Measurements from ENCODE around the gene SLC12A3. TPM values are rescaled to one million over a fixed set of nuclear protein-coding genes. Genes with fewer than 3 reads are reported as not detected.

Gene SLC12A3
- polyA plus RNA-seq, 12 donors = 0.07 to 0.22 (median 0.15) TPM; not detected in 6

DNA sequence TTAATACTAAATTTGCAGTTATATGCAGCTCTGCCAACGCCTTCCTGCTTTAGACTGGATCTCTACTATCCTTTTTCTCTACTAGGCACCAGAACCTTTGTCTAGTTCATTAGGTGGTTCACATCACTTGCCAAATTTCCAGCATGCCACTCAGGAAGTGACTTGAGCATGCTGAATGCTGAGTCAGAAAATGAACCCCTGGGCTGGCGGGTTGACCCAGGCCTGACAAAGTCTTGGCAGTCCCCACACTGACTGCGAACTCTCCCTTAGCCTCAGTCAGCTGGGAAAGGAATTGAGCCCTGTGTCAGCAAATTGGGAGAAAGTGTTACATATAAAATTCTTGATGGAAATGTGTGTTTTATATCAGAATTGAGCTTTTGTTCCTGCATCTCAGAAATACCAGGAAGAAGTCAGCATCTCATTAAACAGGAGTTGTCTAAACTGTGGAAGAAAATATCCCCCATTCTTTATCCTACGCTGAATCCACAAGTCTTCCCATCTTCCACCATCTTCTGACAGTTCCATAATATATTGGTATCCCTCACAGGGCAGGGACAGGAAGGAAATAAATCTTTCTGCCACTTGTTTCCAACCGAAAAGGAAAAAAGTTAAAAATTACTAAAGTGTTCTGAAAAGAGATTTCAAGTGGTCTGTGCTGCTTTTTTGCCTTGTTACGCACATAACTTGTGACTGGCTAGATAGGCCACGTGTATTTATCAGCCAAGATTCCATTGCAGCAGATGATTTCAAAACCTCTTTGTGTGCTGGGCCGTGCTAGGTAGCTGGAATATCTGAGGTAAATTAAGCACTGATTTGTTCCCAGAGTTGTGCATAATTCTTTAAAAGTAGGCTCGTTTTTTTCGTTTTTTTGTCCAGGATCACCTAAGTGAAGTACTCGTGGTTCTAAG, 16.7 kb upstream of the SLC12A3 start:
- DNase-seq = no peak

DNA sequence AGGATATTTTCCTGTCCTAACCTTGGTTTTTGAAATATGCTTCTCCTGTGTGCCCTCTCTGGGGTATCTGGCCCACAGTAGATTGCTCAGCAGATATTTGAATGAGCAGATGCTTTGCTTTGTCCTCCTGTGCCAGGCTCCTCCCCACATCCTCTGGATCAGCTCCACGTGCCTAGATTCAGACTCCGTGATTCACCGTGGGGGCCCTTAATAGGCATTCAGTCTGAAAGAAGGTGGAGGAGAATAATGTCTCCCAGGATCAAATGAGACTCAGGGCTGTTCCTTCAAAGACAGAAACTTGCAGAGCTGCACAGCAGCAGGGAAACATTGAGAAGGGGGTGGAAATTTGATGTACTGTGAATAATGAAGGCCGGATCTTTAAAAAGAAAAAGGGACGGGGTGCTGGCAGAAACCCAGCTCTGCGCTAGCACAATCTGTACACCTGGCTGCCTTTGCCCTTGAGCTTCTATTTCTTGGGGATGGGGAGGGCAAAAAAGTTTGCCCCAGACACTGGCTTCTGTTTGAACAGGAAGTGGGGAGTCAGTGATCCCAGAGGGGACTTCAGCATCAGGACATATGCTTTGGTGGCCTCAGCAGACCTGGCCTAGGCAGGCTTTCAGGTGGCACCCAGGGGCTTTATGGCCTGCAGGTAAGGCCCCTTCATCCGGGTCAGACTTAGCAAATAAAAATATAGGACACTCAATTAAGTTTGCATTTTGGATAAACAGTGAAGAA, 15.9 kb upstream of the SLC12A3 start:
- no peak for DNase-seq

DNA sequence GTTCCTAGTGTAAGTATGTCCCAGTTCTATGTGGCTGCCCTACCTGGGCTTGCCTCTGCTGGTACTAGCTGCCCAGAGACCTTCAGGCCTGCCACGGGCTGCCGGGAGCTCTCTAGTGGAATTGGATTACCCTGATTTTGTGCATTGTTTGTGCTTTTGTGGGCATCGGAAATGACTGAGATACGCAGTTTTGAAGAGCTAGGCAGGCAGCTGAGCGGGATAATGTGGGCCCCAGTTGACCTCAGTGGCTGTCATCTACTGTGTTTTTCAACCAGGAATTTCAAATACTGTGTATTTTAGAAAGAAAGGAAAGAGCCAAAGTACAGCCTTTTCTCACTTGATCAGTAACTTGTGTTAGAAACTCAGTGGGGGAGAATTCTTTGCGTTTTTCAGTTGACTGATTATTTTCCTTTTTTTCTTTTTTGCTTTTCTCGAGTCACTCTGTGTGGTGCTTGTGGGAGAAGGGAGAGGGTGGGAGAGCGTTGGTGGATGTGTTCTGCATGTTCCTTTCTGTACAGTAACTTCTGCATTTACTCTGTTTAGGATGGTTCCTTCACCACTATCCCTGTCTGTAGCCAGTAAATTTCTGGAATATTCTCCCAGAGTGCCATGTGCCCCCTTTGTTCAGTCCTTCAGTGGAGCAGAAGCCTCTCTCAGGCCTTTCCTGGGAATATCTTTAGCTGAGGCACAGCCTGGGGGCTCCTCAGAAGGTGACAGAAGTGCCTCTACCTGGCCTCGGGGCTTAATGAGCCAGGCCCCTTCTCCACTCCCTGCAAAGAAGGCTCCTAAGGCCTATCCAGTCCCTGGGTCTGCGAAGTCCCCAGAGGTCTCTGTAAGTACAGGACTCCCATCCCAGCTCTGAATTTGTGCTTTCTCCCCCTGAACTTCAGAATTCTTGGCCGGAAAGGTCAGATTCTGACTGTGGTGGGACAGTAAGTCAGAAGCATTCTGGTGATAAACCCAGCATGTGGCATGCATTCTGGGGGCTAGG, 15.0 kb upstream of the SLC12A3 start:
- no peak for DNase-seq

DNA sequence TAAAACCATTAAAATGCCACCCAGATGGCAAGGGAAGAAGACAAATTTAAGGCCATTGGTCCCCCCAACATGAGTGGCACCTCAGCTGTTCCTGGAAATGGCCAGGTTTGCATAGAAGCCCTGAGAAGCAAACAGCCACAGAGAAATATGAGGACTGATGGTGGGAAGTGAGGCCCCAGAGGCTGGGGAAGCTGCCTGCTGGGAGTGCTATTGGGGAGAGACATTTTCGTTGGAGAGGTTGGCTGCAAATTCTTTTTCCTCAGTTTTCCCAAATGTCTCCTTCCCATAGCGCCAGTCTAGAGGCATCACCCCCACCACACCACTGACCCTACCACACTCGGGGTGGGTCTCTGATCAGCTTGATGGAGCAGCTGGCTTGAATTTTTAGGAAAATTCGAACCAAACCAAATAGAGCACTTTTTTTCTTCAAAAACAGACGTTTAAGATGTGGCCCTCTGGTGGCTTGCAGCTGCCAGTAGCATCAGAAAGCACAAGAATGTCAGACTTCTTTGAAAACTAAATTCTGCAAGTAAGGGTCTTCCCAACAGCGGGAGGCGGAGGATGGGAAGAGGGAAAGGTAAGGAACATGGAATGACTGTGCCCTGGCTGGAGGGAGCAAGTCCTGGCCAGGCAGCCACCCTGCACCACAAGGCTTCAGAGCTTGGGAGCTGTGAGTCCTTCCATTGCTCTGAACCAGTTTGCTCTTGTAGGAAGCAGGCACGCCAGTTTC, 13.2 kb upstream of the SLC12A3 start:
- no peak for DNase-seq

DNA sequence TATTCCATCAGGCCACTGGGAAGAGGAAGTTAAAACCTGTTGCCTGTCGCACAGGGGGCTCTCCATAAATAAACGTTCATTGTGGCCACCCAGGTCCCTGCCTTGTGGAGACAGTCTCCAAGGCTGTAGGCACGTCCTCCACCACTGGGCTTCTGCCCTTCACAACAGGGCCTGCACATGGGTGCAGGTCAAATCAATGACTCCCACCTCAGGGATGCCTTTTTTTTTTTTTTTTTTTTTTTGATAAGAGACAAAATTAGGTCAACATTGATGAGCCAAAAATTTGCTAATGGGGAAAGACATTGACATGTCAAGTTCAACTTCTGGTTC, 12.6 kb upstream of the SLC12A3 start:
- DNase-seq = no peak

DNA sequence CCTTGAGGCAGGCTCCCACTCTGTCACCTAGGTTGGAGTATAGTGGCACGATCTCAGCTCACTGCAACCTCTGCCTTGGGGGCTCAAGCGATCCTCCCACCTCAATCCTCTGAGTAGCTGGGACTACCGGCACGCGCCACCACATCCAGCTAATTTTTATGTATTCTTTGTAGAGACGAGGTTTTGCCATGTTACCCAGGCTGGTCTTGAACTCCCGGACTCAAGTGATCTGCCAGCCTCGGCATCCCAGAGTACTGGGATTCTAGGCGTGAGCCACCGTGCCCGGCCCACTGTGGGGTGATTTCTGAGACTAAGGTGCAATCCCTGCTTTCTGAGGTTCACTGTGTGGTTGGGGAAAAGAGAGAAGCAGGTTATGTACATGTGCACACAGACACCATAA, 12.0 kb upstream of the SLC12A3 start:
- DNase-seq = no peak

DNA sequence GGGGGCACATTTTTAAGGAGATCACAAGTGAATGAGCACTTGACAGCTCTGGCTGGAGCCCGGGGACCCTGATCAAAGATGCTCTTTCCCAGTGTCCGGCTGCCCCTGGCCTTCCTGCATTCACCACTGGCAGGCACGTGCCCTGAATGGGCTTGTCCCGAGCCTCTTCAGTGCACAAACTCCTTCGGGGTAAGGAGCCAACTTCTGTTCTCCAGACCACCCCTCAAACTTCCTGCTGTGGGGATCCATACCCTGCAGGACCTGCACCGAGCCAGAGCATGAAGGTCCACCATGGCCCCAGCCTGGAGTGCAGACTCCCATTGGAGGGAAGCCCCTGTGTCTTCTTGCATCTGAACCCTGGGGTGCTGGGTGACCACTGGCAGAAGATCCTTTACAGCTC, 9.8 kb upstream of the SLC12A3 start:
- no peak for DNase-seq

DNA sequence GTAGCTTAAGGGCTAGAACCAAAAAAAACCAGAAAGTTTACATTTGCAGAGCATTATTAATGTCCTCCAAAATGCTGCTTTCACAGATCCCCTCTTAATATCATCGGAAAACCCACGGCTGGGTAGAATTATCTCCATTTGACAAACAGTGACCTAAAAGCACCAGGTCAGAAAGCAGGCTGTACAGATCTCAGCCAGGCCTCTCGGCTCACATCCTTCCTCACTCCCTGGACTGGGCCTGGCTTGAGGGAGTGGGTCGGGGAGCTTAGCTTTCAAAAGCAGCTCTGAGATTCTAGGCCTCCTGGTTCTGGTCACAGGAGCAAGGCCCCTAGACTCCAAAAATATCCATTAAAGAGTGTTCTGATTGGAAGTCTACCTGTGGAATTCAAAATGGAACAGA, 9.1 kb upstream of the SLC12A3 start:
- DNase-seq = no peak

DNA sequence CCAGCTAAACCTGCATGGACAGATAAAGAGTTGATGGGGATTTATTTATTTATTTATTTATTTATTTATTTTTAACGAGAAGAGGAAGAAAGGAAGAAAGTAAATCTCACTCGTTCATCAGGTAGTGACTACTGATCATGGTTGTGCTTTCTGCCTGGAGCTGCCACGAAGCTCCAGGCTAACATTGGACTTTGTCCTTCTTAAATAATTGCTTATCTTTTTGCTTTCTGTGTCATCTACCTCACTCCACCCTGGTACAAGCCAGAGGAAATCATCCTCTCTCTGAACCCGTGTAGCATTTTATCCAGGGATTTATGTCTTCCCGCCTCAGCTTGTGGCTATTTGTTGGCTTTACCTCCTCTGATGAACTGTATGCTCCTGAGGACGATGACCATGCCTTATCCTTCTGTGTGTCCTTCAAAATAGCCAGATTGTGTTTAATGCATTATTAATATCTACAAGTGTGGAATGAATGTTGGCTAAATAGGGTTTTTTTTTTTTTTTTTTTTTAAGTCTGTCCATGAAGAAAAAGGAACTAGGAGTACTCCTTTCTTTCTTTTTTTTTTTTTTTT, 8.0 kb upstream of the SLC12A3 start:
- DNase-seq = no peak

DNA sequence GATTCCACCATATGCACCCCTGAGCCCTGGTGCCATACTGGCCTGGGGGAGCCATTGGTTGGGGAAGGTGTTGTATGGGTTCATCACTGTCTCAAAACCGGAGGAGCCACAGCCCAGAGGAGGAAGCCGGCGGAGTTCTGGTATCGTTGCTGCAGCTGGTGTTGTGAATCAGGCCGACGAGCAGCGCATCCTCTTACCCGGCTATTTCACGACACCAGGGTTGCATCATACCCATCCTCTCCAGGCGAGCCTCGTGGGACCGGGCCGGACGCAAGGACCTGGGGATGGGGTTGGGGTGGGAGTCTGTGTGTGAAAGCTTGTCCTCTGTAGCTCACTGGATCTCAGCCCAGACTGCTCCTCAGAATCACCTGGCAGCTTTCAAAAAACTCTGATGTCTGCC, 6.6 kb upstream of the SLC12A3 start:
- no peak for DNase-seq

DNA sequence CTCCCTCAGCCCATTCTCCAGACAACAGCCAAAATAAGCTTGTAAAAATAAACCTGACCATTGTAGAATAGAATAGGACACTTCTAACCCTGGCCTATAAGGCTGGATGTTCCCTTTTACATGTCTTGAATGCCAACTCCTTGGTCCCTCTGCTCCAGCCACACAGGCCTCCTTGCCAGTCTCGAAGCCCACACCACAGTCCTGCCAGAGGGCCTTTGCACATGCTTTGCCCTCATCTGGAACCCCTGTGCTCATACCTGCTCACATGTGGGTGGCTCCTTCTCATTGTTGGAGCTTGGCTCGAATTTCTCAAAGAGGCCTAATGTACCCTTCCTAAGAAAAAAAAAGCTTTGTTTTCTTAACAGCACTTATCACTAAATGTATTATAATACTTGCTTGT, 5.4 kb upstream of the SLC12A3 start:
- DNase-seq = no peak

DNA sequence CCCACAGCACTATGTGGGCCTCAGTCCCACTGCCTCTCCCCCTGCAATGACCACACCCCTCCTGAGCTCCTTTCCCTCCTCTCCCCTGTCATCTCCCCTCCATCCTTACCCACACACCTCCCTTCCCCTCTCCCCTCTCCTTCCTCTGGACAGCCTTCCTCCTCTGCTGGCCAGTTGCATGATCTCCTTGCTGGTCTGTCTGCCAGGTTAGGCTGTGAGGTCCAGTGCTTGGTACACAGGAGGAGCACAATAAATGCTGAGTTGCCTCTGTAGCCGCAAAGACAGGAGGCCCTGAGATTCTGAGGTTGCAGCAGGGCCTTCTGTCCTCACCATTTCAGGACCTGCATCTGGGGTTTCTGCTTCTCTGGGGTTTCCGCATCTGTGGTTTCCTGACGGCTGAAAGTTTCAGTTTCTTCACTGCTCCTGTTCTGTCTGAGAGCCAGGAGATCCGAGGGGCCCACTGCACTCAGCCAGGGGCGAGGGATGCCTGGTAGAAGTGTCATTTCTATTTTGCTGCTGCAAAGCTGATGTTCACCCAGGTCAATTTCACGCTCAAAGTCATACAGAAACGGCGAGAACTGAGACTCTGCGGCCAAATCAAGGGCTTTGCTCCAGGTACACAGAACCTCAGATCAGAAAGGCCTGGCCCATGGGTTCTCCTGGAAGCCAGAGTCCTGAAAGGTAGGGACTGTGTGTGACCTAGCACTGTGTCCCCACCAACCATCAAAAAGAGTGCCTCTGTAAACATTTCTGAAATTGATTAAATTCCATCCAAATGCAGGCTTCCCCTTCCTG, 4.6 kb upstream of the SLC12A3 start:
- no peak for DNase-seq

DNA sequence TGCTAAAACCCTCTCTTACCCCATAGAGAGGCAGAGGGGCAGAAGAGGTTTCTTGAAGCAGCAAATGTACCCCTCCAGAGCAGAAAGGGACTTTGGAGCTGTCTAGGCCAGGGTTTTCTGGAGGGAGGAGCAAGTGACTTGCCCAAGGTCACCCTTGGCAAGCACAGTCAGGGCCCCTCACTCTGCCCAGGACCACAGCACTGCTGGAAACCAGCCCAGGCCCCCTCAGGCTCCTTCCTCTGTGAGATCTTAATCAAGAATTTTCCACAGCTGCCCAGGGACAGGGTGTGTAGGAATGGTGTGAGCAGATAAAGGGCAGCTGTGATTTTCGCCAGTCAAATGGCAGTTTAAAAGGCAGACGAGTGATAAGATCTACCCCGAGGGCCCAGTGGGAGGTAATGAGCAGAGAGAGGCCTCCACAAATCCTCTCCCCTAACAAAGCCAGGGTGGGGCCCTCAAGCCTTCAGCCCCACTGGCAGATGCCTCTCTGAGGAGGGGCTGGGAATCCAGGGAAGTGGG, 3.9 kb upstream of the SLC12A3 start:
- DNase-seq = no peak

DNA sequence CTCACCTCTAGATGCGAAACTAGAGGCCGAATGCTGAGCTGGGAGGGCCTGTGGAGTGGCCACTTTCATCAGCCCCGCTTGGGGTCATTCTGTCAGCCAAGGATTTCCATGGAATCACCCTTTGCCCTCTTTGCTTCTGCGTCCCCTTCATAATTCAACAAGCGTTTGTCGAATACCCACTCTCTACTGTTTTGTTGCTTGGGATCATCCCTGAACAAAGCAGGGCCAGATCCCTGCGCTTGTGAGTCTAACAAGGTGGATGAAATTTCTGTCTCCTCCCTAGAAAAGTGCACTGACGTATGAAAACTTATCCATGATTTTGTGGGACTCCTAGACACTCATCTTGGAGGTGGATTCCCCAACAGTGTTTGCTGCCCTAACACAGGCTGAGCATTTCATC, 3.3 kb upstream of the SLC12A3 start:
- DNase-seq = no peak

DNA sequence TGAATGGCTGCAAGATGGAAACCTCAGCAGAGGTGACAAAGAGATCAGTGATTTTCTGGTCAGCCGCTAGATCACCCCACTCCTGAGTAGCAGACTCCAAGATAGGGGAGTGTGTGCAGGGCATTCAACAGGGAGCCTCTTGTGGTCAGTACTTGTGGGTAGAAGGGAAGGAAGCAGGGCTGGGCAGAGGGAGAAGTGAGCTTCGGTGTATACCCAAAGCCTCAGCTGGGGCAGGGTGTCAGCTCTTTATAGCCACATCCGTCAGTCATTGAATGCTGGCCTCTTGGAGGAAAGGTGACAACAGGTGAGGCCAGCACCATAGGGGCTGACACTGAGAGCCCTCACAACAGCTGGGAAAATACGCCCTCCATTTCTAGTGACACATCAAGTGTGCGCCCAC, 2.2 kb upstream of the SLC12A3 start:
- DNase-seq = no peak

DNA sequence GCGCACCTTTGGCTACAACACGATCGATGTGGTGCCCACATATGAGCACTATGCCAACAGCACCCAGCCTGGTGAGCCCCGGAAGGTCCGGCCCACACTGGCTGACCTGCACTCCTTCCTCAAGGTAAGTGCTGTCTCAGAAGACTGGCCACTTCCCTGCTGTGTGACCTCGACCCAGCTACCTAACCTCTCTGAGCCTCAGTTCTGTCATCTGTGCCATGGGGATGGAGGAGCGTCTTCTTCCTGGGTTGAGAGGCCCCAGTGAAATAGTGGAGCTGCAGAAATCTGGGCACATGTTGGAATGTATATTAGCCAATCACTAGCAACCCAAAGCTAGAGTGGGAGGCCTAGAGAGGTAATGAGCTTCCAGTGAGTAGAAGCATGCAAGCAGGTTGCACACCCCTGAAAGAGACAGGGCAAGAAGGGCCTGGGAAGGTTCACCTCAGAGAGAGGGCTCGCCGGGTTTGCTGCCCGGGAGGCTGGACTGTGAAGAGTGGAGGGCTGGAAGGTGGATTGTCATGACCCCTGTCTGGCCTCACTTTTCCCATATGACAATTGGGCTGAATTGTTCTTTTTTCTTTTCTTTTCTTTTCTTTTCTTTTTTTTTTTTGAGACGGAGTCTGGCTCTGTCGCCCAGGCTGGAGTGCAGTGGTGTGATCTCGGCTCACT, 521 bp downstream of the SLC12A3 start:
- no peak for DNase-seq

DNA sequence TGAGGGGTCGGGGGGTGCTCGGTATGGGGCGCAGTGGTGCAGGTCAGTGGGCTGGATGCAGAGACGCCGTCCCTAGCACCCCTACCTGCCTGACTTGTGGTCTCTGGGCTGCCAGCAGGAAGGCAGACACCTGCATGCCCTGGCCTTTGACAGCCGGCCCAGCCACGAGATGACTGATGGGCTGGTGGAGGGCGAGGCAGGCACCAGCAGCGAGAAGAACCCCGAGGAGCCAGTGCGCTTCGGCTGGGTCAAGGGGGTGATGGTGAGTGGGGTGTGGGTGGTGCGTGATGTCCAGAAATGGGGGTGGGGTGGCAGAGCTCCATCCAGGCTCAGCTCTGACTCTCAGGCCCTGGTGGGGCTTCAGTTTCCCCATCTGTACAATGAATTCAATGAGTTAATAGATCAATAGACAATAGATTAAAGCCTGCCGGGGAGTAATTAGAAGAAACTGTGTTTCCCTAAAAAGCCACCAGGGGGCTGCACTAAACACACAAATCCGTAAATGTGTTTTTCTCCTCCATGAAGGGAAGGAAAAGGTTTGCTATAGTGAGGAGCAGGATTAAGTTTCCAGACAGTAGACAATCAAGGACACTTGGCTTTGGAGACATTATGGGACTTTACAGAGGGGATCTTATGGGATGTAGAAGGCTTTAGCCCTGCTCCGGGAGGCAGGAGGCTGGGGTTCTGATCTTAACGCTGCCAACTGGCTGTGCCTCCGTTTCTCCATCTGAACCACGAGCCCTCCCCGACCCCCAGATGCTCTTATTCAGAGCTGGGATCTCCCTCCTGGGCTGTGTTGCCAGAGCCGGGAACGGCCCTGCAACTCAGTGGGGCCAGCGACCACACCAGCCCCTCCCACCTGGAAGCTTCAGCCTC, 2.2 kb downstream of the SLC12A3 start:
- peak; percentile 67 for DNase-seq

DNA sequence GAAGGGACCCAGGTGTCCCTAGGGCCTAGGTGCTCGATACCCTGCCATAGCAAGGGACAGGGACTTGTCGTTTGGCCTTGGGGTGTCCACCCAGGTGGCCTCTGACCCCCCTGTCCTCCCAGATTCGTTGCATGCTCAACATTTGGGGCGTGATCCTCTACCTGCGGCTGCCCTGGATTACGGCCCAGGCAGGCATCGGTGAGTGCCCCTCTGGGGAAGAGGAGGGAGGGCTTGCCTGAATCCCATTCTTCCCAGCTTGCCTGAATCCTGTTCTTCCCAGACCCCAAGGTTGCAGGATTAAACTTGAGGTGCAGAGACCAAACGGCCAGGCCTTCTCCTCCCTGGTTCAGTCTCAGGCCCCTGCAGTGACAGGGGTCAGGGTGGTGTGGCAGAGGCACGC, 3.2 kb downstream of the SLC12A3 start:
- DNase-seq = no peak

Data from muscle of arm (tissue), 12 donors.